GM18907 (cell line): Measurements from ENCODE around the gene FBXO4.
"Not testable (repeated sequence)": the region's sequence is repeated elsewhere in the genome, so short reads cannot be mapped to it uniquely, and the experiment has no call there.

Source experiments
- ATAC-seq: cut with Tn5 transposase; IDR thresholded peaks from one replicate; pipeline ENCODE4 v1.9.1; 2021; ENCODE audit warnings: mild to moderate bottlenecking, moderate library complexity; ENCODE audit not compliant: unreplicated experiment

Gene FBXO4

DNA sequence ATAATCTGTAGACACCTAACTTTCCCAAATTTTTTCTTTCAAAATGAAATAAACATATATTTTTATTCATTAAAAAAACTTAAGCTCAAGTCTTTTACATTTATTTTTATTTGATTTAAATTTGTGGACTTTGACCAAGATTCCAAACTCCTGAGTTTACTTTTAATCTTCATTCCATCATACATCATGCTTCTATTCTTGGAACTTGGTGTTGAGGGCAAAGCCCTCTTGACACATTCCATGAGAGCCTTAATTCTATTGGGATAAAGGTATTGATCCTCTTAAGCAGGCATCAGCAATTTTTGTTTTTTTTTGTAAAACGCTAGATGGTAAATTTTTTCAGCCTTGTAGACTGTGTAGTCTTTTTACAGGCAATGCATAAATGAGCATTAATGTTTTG, 53.6 kb downstream of the FBXO4 start:
- no peak for ATAC-seq

DNA sequence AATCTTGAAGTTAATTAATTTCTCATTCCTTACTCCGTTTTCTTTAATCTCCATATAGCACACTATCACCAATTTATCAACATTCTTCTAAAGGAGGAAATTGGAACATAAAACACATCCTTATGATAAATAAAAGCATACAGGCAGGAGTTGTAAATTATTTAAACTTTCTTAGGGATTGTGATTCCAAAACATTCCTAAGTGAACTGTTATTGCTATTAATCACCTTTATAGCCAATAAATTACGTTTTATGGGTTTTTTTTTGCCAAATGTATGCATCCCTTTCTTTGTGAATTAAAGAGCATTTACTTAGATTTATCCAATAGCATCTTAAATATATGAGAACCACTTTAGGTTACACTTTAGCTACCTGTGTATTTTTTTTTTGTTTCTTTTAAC, 55.3 kb downstream of the FBXO4 start:
- ATAC-seq = no peak

DNA sequence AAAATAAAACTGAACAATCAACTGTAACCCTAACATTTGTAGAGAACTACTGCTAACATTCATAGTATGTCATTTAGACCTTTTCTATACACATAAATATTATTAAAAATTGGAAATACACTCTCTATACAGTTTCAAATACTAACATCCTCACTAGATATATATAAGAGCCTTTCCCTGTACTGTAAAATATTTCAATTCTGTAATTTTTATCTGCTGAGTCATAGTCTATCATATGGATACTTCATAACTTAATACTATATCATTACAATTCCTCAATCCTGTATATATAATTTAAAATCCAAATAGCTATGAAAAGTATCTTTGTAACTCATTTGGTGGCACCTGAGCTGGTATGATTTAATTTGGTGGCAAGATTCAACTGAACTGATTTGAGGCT, 55.8 kb downstream of the FBXO4 start:
- no peak for ATAC-seq

GRCh38 chr5:41982858-41983257, 57.8 kb downstream of the FBXO4 start:
- ATAC-seq = not testable (repeated sequence)

- no peak for ATAC-seq
Measured at GRCh38 chr5:41983284-41983683, 58.2 kb downstream of the FBXO4 start.

GRCh38 chr5:41985945-41986695, 61.0 kb downstream of the FBXO4 start:
- ATAC-seq = no peak
